GM21723 (cell line): ENCODE measurements around the gene ANTXRL.
A peak's percentile ranks its signal among the peaks of the same experiment; 100 is the strongest.
"Not testable (repeated sequence)": the region's sequence is repeated elsewhere in the genome, so short reads cannot be mapped to it uniquely, and the experiment has no call there.

Experiments used
- ATAC-seq: cut with Tn5 transposase; IDR thresholded peaks from one replicate; pipeline ENCODE4 v1.9.1; 2021; ENCODE audit warnings: mild to moderate bottlenecking, moderate library complexity; ENCODE audit not compliant: unreplicated experiment

ANTXRL gene

GRCh38 chr10:46254007-46254383 lies 32.8 kb upstream of the ANTXRL start:
- no peak for ATAC-seq

GRCh38 chr10:46254467-46254866 lies 32.3 kb upstream of the ANTXRL start:
- ATAC-seq, result no peak

- ATAC-seq, result not testable (repeated sequence)
These were observed 31.6 kb upstream of the ANTXRL start for GRCh38 chr10:46255210-46255609.

- no peak for ATAC-seq
These were observed 30.7 kb upstream of the ANTXRL start for GRCh38 chr10:46255801-46256747.

GRCh38 chr10:46257099-46257498 lies 29.7 kb upstream of the ANTXRL start:
- no peak for ATAC-seq

GRCh38 chr10:46262906-46263560 lies 23.8 kb upstream of the ANTXRL start:
- ATAC-seq, result not testable (repeated sequence)

- no peak for ATAC-seq
These were observed 22.9 kb upstream of the ANTXRL start for GRCh38 chr10:46263831-46264268.

- ATAC-seq, result no peak
These were observed 22.5 kb upstream of the ANTXRL start for GRCh38 chr10:46264336-46264735.

- ATAC-seq, result no peak
These were observed 21.9 kb upstream of the ANTXRL start for GRCh38 chr10:46264737-46265368.

- ATAC-seq, result not testable (repeated sequence)
These were observed 21.1 kb upstream of the ANTXRL start for GRCh38 chr10:46265566-46266305.

- ATAC-seq, result no peak
These were observed 20.4 kb upstream of the ANTXRL start for GRCh38 chr10:46266306-46266985.

GRCh38 chr10:46267132-46267985 lies 19.4 kb upstream of the ANTXRL start:
- ATAC-seq, result no peak

GRCh38 chr10:46268076-46268881 lies 18.5 kb upstream of the ANTXRL start:
- peak; percentile 89 for ATAC-seq

GRCh38 chr10:46269554-46270053 lies 17.2 kb upstream of the ANTXRL start:
- ATAC-seq, result peak; percentile 25

- ATAC-seq, result no peak
These were observed 16.5 kb upstream of the ANTXRL start for GRCh38 chr10:46270086-46270811.

GRCh38 chr10:46270963-46271530 lies 15.8 kb upstream of the ANTXRL start:
- not testable (repeated sequence) for ATAC-seq

- not testable (repeated sequence) for ATAC-seq
These were observed 14.8 kb upstream of the ANTXRL start for GRCh38 chr10:46271795-46272499.
